GM12878 (cell line): ENCODE measurements around the gene ANXA11.

Experiments
- CEBPZ ChIP-seq: fragments of 150-350 bp; IDR thresholded peaks from 2 replicates; pipeline ENCODE4 v1.6.1; 2016; ENCODE audit warnings: low read depth, low read length
- EGR1 ChIP-seq, 2 experiments: IDR thresholded peaks; 1 replicate in 1 of 2; 2 replicates in 1 of 2; pipeline ENCODE4 v1.6.1; 2011 to 2012; ENCODE audit warnings: low read depth in 2 of 2, low read length in 2 of 2, borderline replicate concordance in 1 of 2, mild to moderate bottlenecking in 1 of 2, moderate library complexity in 1 of 2
- EZH2 ChIP-seq: IDR thresholded peaks from 2 replicates; pipeline ENCODE4 v1.6.1; 2012; ENCODE audit warnings: low read depth, mild to moderate bottlenecking, control low read depth, inconsistent platforms, low read length, borderline replicate concordance; ENCODE audit not compliant: control insufficient read depth
- LARP7 ChIP-seq: fragments of 450-650 bp; IDR thresholded peaks from 2 replicates; pipeline ENCODE4 v1.6.1; 2017; ENCODE audit warnings: mild to moderate bottlenecking
- POLR2A ChIP-seq: IDR thresholded peaks from 2 replicates; pipeline ENCODE4 v1.6.1; 2011; ENCODE audit warnings: low read depth, mild to moderate bottlenecking, low read length
- POLR2AphosphoS5 ChIP-seq: IDR thresholded peaks from 2 replicates; pipeline ENCODE4 v1.6.1; 2011; ENCODE audit warnings: mild to moderate bottlenecking, low read length, inconsistent platforms
- PRDM15 ChIP-seq: fragments of 450-650 bp; formaldehyde crosslinking; IDR thresholded peaks from 2 replicates; pipeline ENCODE4 v1.4.0; 2020; ENCODE audit warnings: mild to moderate bottlenecking, moderate library complexity
- RCOR1 ChIP-seq: conservative IDR thresholded peaks from 2 replicates; pipeline ENCODE4 v1.6.1; 2012; ENCODE audit warnings: low read depth, low read length, improper control_type of control experiment
- SIN3A ChIP-seq: IDR thresholded peaks from 2 replicates; pipeline ENCODE4 v1.6.1; 2012; ENCODE audit warnings: low read depth, low read length, improper control_type of control experiment
- SMC3 ChIP-seq: IDR thresholded peaks from 2 replicates; pipeline ENCODE4 v1.6.1; 2011; ENCODE audit warnings: low read length, improper control_type of control experiment, borderline replicate concordance
- ZNF384 ChIP-seq: IDR thresholded peaks from 2 replicates; pipeline ENCODE4 v1.6.1; 2012; ENCODE audit warnings: low read depth, mild to moderate bottlenecking, low read length, improper control_type of control experiment, borderline replicate concordance
- TF ChIP-seq, protein P1 (sequence below), 3 experiments: IDR thresholded peaks in 2 of 3; conservative IDR thresholded peaks in 1 of 3; 2 replicates each; pipeline ENCODE4 v1.5.1; 2011; ENCODE audit warnings: low read depth in 3 of 3, low read length in 3 of 3, mild to moderate bottlenecking in 3 of 3, control low read depth in 2 of 3, moderate library complexity in 2 of 3, inconsistent platforms in 1 of 3, mixed read lengths in 1 of 3; ENCODE audit not compliant: control insufficient read depth in 2 of 3, insufficient read depth in 1 of 3; ENCODE audit errors: extremely low read depth in 1 of 3
- TF ChIP-seq, protein P2 (sequence below): IDR thresholded peaks from 2 replicates; pipeline ENCODE4 v1.6.1; 2011; ENCODE audit warnings: borderline replicate concordance, low read depth, mild to moderate bottlenecking, moderate library complexity, mixed read lengths, low read length; ENCODE audit not compliant: insufficient read depth; ENCODE audit errors: extremely low read length

GRCh38 chr10:80118669-80119068, 86.7 kb downstream of the ANXA11 start:
- TF ChIP-seq PRDM15 (CRISPR knock-in tag): no peak
- TF ChIP-seq POLR2A: no peak
- TF ChIP-seq CEBPZ: no peak
- no peak for TF ChIP-seq EGR1 (IDR thresholded peaks at IDR 0.05; ENCODE audit: borderline replicate concordance in 1 of 2, low read depth in 2 of 2, low read length in 2 of 2)
- TF ChIP-seq, protein P1, sequence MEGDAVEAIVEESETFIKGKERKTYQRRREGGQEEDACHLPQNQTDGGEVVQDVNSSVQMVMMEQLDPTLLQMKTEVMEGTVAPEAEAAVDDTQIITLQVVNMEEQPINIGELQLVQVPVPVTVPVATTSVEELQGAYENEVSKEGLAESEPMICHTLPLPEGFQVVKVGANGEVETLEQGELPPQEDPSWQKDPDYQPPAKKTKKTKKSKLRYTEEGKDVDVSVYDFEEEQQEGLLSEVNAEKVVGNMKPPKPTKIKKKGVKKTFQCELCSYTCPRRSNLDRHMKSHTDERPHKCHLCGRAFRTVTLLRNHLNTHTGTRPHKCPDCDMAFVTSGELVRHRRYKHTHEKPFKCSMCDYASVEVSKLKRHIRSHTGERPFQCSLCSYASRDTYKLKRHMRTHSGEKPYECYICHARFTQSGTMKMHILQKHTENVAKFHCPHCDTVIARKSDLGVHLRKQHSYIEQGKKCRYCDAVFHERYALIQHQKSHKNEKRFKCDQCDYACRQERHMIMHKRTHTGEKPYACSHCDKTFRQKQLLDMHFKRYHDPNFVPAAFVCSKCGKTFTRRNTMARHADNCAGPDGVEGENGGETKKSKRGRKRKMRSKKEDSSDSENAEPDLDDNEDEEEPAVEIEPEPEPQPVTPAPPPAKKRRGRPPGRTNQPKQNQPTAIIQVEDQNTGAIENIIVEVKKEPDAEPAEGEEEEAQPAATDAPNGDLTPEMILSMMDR (IDR thresholded peaks at IDR 0.05 in 2 of 3, conservative IDR thresholded peaks at IDR 0.05 in 1 of 3; ENCODE audit: control insufficient read depth in 2 of 3, extremely low read depth in 1 of 3, insufficient read depth in 1 of 3, low read depth in 3 of 3, low read length in 3 of 3): no peak
- no peak for TF ChIP-seq POLR2AphosphoS5
- TF ChIP-seq SIN3A: no peak
- TF ChIP-seq LARP7: no peak
- no peak for TF ChIP-seq RCOR1
- TF ChIP-seq EZH2: no peak
- TF ChIP-seq, protein P2, sequence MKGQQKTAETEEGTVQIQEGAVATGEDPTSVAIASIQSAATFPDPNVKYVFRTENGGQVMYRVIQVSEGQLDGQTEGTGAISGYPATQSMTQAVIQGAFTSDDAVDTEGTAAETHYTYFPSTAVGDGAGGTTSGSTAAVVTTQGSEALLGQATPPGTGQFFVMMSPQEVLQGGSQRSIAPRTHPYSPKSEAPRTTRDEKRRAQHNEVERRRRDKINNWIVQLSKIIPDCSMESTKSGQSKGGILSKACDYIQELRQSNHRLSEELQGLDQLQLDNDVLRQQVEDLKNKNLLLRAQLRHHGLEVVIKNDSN: no peak
- TF ChIP-seq ZNF384: no peak
- TF ChIP-seq SMC3: no peak
